HL-60 (cell line): ENCODE data around the gene HIF1A.

ENCODE experiments used
- DNase-seq, 2 experiments: peaks; one replicate each; pipeline ENCODE4 v3.0.0-alpha.2; 2010 to 2020; ENCODE audit warnings: low read depth in 1 of 2, low spot score in 1 of 2
- H3K27ac ChIP-seq: fragments of 250-450 bp; sonication (Bioruptor Pico); replicated peaks from 2 replicates; pipeline ENCODE4 v1.5.1; 2020; ENCODE audit warnings: mild to moderate bottlenecking, moderate library complexity
- H3K27me3 ChIP-seq: fragments of 250-450 bp; sonication (Bioruptor Pico); 2 replicates; pipeline ENCODE4 v1.5.1; 2021; ENCODE audit warnings: mild to moderate bottlenecking, moderate library complexity; ENCODE audit not compliant: insufficient read depth, poor library complexity, severe bottlenecking
- H3K4me3 ChIP-seq: replicated peaks from 2 replicates; pipeline ENCODE4 v1.5.1; 2011; ENCODE audit warnings: mild to moderate bottlenecking, control low read depth, low read length; ENCODE audit not compliant: insufficient read depth
- GABPA ChIP-seq: IDR thresholded peaks from 2 replicates; pipeline ENCODE4 v1.6.1; 2012; ENCODE audit warnings: low read depth
- POLR2AphosphoS5 ChIP-seq: IDR thresholded peaks from 2 replicates; pipeline ENCODE4 v1.6.1; 2012; ENCODE audit warnings: low read depth
- SPI1 ChIP-seq: IDR thresholded peaks from 2 replicates; pipeline ENCODE4 v1.6.1; 2012; ENCODE audit warnings: low read depth, mild to moderate bottlenecking, borderline replicate concordance
- TF ChIP-seq, protein P1 (sequence below): IDR thresholded peaks from 2 replicates; pipeline ENCODE4 v1.6.1; 2012; ENCODE audit warnings: low read depth; ENCODE audit not compliant: insufficient replicate concordance
- TF ChIP-seq, protein P2 (sequence below): IDR thresholded peaks from one replicate; pipeline ENCODE4 v1.5.1; 2011; ENCODE audit warnings: low read length, control low read depth, inconsistent platforms; ENCODE audit not compliant: insufficient read depth

Gene HIF1A

DNA sequence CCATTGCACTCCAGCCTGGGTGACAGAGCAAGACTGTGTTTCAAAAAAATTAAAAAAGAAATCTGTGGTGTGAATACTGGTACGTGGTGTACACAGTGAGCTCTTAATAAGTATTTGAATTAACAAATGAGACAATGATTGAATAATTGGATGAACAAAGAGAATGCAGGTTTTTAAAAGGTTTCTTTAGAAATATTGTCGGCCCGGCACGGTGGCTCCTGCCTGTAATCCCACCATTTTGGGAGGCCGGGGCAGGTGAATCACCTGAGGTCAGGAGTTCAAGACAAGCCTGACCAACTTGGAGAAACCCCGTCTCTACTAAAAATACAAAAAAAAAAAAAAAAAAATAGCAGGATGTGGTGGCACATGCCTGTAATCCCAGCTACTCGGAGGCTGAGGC is 6.6 kb downstream of the HIF1A start:
- Histone ChIP-seq H3K4me3 (no peak overlapping the region), H3K27me3 (no peaks in the 10 kb centered on the region), H3K27ac (no peak overlapping the region)
- no peak for DNase-seq
- TF ChIP-seq POLR2AphosphoS5 (no peak), SPI1 (no peak), GABPA (no peak)
- TF ChIP-seq, protein P1, sequence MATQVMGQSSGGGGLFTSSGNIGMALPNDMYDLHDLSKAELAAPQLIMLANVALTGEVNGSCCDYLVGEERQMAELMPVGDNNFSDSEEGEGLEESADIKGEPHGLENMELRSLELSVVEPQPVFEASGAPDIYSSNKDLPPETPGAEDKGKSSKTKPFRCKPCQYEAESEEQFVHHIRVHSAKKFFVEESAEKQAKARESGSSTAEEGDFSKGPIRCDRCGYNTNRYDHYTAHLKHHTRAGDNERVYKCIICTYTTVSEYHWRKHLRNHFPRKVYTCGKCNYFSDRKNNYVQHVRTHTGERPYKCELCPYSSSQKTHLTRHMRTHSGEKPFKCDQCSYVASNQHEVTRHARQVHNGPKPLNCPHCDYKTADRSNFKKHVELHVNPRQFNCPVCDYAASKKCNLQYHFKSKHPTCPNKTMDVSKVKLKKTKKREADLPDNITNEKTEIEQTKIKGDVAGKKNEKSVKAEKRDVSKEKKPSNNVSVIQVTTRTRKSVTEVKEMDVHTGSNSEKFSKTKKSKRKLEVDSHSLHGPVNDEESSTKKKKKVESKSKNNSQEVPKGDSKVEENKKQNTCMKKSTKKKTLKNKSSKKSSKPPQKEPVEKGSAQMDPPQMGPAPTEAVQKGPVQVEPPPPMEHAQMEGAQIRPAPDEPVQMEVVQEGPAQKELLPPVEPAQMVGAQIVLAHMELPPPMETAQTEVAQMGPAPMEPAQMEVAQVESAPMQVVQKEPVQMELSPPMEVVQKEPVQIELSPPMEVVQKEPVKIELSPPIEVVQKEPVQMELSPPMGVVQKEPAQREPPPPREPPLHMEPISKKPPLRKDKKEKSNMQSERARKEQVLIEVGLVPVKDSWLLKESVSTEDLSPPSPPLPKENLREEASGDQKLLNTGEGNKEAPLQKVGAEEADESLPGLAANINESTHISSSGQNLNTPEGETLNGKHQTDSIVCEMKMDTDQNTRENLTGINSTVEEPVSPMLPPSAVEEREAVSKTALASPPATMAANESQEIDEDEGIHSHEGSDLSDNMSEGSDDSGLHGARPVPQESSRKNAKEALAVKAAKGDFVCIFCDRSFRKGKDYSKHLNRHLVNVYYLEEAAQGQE: no peak
- TF ChIP-seq, protein P2, sequence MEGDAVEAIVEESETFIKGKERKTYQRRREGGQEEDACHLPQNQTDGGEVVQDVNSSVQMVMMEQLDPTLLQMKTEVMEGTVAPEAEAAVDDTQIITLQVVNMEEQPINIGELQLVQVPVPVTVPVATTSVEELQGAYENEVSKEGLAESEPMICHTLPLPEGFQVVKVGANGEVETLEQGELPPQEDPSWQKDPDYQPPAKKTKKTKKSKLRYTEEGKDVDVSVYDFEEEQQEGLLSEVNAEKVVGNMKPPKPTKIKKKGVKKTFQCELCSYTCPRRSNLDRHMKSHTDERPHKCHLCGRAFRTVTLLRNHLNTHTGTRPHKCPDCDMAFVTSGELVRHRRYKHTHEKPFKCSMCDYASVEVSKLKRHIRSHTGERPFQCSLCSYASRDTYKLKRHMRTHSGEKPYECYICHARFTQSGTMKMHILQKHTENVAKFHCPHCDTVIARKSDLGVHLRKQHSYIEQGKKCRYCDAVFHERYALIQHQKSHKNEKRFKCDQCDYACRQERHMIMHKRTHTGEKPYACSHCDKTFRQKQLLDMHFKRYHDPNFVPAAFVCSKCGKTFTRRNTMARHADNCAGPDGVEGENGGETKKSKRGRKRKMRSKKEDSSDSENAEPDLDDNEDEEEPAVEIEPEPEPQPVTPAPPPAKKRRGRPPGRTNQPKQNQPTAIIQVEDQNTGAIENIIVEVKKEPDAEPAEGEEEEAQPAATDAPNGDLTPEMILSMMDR: no peak

DNA sequence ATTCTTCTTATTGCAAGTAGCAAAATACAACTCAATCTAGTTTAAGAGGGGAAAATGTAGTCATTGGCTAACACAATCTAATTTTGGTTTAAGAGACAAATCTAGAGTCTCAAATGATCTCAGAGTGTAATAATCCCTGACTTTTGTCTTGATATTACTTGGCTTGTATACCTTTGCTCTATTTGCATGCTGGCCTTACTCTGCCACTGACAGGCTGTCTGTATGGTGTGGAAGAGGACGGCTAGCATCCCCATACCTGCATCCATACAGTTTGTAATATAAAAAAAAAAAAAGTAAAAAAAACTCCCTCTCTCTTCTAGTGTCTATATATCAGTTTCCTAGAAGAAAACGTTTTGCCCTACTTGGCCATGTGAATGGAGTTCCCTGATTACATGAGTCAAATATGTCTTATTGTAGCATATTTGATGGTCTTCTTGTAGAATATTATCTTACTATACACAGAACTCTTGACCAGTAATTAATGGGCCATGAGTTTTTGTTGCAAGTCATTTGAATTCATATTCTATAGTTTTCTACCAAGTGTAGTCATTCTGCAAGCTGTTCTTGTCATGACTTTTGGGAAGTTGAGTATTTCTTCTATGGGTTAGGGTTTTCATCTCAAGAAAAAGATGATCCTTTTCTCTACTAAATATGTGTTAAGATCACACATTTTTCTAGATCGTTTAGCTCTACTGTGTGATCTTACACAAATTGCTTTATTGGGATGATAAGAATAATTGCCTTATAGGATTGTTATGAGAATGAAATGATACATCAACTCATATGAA is 8.2 kb downstream of the HIF1A start:
- no peak overlapping the region for H3K4me3 ChIP-seq
- TF ChIP-seq, protein P1: no peak
- no peak for TF ChIP-seq POLR2AphosphoS5
- no peak for TF ChIP-seq GABPA
- TF ChIP-seq, protein P2: no peak
- no peak for TF ChIP-seq SPI1
- no peak for DNase-seq
- H3K27ac ChIP-seq: no peak overlapping the region
- no peaks in the 10 kb centered on the region for H3K27me3 ChIP-seq

DNA sequence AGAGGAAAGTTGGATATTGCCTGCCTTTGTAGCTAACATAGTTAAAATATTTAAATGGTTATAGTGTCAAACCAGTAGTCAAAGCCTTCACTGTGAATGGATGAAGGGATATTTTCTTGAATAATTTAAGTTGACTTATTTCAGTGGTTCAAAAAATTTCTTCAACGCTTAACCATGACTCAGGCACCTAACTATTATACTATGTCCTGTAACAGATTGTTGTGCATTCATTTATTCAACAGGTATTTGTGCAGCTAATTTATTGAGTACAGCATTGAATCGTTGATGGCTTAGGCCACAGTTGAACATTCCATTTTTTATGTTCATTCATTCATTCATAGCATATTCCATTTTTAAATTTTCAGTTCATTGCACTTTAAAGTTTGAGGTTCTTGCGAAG is 9.2 kb downstream of the HIF1A start:
- no peak overlapping the region for H3K27ac ChIP-seq
- no peak overlapping the region for H3K4me3 ChIP-seq
- H3K27me3 ChIP-seq: no peaks in the 10 kb centered on the region
- no peak for DNase-seq
- no peak for TF ChIP-seq GABPA

DNA sequence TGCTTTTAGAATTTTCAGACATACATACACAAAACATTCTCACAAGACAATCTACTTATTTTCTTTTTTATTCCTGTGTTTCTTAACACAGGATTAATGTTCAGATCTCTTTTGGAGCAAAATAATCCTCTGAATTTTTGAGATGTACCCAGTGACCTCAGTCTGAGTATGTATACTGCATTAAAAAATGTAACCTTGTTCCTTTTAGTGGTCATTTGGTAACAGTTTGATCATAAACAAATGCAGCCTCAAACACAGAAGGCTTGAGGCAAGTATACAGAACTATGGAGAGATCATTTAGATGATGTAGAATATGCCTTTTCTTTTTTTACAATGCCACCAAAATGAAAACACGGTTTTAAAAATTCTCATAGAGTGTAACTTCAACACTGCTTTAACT is 9.7 kb downstream of the HIF1A start:
- DNase-seq: no peak
- Histone ChIP-seq H3K27ac (no peak overlapping the region), H3K4me3 (no peak overlapping the region), H3K27me3 (no peaks in the 10 kb centered on the region)
- TF ChIP-seq GABPA (no peak), SPI1 (no peak), POLR2AphosphoS5 (no peak)
- TF ChIP-seq, protein P1: no peak
- TF ChIP-seq, protein P2: no peak
